Liver (tissue), 3 donors: ENCODE measurements around the gene EHBP1.

Experiments used
- FOXA1 ChIP-seq: IDR thresholded peaks from 2 replicates; pipeline ENCODE4 v1.6.1; 2016; ENCODE audit warnings: antibody characterized with exemption
- GABPA ChIP-seq, 2 donors: IDR thresholded peaks in 1 of 2; conservative IDR thresholded peaks in 1 of 2; 2 replicates each; pipeline ENCODE4 v1.6.1; 2016; ENCODE audit warnings: antibody characterized with exemption in 2 of 2, mild to moderate bottlenecking in 1 of 2, moderate library complexity in 1 of 2
- HNF4A ChIP-seq, 2 donors: conservative IDR thresholded peaks; 2 replicates each; pipeline ENCODE4 v1.6.1; 2016; ENCODE audit warnings: antibody characterized with exemption in 2 of 2, mild to moderate bottlenecking in 2 of 2
- JUND ChIP-seq, 2 donors: IDR thresholded peaks; 2 replicates each; pipeline ENCODE4 v1.6.1; 2016; ENCODE audit warnings: antibody characterized with exemption in 2 of 2
- RAD21 ChIP-seq, 2 donors: IDR thresholded peaks; 2 replicates each; pipeline ENCODE4 v1.6.1; 2016; ENCODE audit warnings: antibody characterized with exemption in 2 of 2, mild to moderate bottlenecking in 2 of 2
- RXRA ChIP-seq, 2 donors: IDR thresholded peaks; 2 replicates each; pipeline ENCODE4 v1.6.1; 2017 to 2018; ENCODE audit warnings: antibody characterized with exemption in 2 of 2, mild to moderate bottlenecking in 1 of 2
- SP1 ChIP-seq: IDR thresholded peaks from 2 replicates; pipeline ENCODE4 v1.6.1; 2018; ENCODE audit warnings: antibody characterized with exemption, mild to moderate bottlenecking
- TAF1 ChIP-seq: conservative IDR thresholded peaks from 2 replicates; pipeline ENCODE4 v1.6.1; 2016; ENCODE audit warnings: antibody characterized with exemption, mild to moderate bottlenecking
- YY1 ChIP-seq: IDR thresholded peaks from 2 replicates; pipeline ENCODE4 v1.6.1; 2016; ENCODE audit warnings: antibody characterized with exemption, mild to moderate bottlenecking
- TF ChIP-seq, protein P1 (sequence below): fragments of 150-350 bp; IDR thresholded peaks from 2 replicates; pipeline ENCODE4 v1.5.1; 2017; ENCODE audit warnings: improper control_type of control experiment, low read depth, low read length; ENCODE audit not compliant: missing input control
- TF ChIP-seq, protein P2 (sequence below): IDR thresholded peaks from 2 replicates; pipeline ENCODE4 v1.6.1; 2016; ENCODE audit warnings: antibody characterized with exemption
- TF ChIP-seq, protein P3 (sequence below): IDR thresholded peaks from 2 replicates; pipeline ENCODE4 v1.6.1; 2016; ENCODE audit warnings: antibody characterized with exemption
- TF ChIP-seq, protein P4 (sequence below): IDR thresholded peaks from 2 replicates; pipeline ENCODE4 v1.6.1; 2016; ENCODE audit warnings: antibody characterized with exemption, mild to moderate bottlenecking
- TF ChIP-seq, protein P5 (sequence below): IDR thresholded peaks from 2 replicates; pipeline ENCODE4 v1.6.1; 2016; ENCODE audit warnings: antibody characterized with exemption
- donor health status: healthy.
- donor health status: healthy.

DNA sequence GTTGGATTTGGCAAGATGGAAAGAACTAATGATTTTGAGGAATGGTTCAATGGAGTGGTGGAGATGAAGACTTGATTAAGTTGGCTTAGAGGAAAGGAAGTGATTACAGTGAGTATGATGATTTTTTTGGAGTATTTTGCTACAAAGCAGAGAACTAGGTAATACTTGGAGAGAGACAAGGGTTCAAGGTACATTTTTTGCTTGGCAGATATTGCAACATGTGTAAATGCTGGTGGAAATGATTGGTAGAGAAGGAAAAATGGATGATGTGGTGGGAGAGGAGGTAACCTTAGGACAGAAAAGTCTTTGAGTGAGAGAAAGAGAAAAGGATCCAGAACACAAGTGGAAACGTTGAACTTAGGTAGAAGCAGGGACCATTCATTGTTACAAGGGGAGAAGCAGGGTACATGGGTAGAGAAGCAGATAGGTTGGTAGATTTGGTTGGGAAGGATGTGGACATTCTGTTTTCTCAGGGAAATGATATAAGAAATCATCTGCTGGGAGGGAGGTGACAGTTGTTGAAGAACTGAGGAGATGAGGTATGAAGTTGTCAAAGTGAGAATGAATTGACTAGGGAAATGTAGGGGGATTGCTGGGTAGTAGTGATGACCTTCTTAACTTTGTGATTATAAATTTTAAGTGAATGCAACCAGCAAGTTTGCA is 6.5 kb downstream of the EHBP1 start:
- TF ChIP-seq, protein P1, sequence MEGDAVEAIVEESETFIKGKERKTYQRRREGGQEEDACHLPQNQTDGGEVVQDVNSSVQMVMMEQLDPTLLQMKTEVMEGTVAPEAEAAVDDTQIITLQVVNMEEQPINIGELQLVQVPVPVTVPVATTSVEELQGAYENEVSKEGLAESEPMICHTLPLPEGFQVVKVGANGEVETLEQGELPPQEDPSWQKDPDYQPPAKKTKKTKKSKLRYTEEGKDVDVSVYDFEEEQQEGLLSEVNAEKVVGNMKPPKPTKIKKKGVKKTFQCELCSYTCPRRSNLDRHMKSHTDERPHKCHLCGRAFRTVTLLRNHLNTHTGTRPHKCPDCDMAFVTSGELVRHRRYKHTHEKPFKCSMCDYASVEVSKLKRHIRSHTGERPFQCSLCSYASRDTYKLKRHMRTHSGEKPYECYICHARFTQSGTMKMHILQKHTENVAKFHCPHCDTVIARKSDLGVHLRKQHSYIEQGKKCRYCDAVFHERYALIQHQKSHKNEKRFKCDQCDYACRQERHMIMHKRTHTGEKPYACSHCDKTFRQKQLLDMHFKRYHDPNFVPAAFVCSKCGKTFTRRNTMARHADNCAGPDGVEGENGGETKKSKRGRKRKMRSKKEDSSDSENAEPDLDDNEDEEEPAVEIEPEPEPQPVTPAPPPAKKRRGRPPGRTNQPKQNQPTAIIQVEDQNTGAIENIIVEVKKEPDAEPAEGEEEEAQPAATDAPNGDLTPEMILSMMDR, result no peak
- TF ChIP-seq RAD21 (IDR thresholded peaks at IDR 0.05), result peak in 1 of 2 donors; percentile 52
- no peak for TF ChIP-seq GABPA (IDR thresholded peaks at IDR 0.05 in 1 of 2, conservative IDR thresholded peaks at IDR 0.05 in 1 of 2)
- TF ChIP-seq, protein P2, sequence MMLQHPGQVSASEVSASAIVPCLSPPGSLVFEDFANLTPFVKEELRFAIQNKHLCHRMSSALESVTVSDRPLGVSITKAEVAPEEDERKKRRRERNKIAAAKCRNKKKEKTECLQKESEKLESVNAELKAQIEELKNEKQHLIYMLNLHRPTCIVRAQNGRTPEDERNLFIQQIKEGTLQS, result no peak
- TF ChIP-seq, protein P3, sequence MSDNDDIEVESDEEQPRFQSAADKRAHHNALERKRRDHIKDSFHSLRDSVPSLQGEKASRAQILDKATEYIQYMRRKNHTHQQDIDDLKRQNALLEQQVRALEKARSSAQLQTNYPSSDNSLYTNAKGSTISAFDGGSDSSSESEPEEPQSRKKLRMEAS, result no peak
- TF ChIP-seq SP1, result peak; percentile 63
- TF ChIP-seq TAF1, result no peak
- TF ChIP-seq FOXA1, result no peak
- TF ChIP-seq RXRA (IDR thresholded peaks at IDR 0.05), result peak; percentile 63 to 75
- TF ChIP-seq YY1, result peak; percentile 56
- TF ChIP-seq JUND (IDR thresholded peaks at IDR 0.05), result no peak
- TF ChIP-seq HNF4A (conservative IDR thresholded peaks at IDR 0.05), result peak; percentile 82 to 89
- TF ChIP-seq, protein P4, sequence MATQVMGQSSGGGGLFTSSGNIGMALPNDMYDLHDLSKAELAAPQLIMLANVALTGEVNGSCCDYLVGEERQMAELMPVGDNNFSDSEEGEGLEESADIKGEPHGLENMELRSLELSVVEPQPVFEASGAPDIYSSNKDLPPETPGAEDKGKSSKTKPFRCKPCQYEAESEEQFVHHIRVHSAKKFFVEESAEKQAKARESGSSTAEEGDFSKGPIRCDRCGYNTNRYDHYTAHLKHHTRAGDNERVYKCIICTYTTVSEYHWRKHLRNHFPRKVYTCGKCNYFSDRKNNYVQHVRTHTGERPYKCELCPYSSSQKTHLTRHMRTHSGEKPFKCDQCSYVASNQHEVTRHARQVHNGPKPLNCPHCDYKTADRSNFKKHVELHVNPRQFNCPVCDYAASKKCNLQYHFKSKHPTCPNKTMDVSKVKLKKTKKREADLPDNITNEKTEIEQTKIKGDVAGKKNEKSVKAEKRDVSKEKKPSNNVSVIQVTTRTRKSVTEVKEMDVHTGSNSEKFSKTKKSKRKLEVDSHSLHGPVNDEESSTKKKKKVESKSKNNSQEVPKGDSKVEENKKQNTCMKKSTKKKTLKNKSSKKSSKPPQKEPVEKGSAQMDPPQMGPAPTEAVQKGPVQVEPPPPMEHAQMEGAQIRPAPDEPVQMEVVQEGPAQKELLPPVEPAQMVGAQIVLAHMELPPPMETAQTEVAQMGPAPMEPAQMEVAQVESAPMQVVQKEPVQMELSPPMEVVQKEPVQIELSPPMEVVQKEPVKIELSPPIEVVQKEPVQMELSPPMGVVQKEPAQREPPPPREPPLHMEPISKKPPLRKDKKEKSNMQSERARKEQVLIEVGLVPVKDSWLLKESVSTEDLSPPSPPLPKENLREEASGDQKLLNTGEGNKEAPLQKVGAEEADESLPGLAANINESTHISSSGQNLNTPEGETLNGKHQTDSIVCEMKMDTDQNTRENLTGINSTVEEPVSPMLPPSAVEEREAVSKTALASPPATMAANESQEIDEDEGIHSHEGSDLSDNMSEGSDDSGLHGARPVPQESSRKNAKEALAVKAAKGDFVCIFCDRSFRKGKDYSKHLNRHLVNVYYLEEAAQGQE, result no peak
- TF ChIP-seq, protein P5, sequence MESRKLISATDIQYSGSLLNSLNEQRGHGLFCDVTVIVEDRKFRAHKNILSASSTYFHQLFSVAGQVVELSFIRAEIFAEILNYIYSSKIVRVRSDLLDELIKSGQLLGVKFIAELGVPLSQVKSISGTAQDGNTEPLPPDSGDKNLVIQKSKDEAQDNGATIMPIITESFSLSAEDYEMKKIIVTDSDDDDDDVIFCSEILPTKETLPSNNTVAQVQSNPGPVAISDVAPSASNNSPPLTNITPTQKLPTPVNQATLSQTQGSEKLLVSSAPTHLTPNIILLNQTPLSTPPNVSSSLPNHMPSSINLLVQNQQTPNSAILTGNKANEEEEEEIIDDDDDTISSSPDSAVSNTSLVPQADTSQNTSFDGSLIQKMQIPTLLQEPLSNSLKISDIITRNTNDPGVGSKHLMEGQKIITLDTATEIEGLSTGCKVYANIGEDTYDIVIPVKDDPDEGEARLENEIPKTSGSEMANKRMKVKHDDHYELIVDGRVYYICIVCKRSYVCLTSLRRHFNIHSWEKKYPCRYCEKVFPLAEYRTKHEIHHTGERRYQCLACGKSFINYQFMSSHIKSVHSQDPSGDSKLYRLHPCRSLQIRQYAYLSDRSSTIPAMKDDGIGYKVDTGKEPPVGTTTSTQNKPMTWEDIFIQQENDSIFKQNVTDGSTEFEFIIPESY, result no peak
